PFSK-1 (cell line): ENCODE measurements around the gene ALG9.

Experiments used
- FOXP2 ChIP-seq: optimal IDR thresholded peaks from 2 replicates; pipeline ENCODE3; 2011; ENCODE audit warnings: borderline replicate concordance, control low read depth, inconsistent platforms; ENCODE audit not compliant: insufficient read depth; ENCODE audit errors: extremely low read length, extremely low read depth
- POLR2AphosphoS5 ChIP-seq: IDR thresholded peaks from 2 replicates; pipeline ENCODE4 v1.6.1; 2012; ENCODE audit warnings: low read depth, mild to moderate bottlenecking, control low read depth, low read length, moderate library complexity
- REST ChIP-seq, 2 experiments: IDR thresholded peaks; 2 replicates each; pipeline versions ENCODE4 v1.6.1 to v1.8.0; 2011 to 2012; ENCODE audit warnings: low read depth in 2 of 2, low read length in 2 of 2, control low read depth in 1 of 2, inconsistent platforms in 1 of 2, mild to moderate bottlenecking in 1 of 2, moderate library complexity in 1 of 2; ENCODE audit not compliant: insufficient read depth in 1 of 2
- SIN3A ChIP-seq: IDR thresholded peaks from 2 replicates; pipeline ENCODE4 v1.6.1; 2012; ENCODE audit warnings: mild to moderate bottlenecking, low read length, moderate library complexity, borderline replicate concordance; ENCODE audit not compliant: insufficient read depth
- TAF1 ChIP-seq: IDR thresholded peaks from 2 replicates; pipeline ENCODE4 v1.6.1; 2012; ENCODE audit warnings: low read length, control low read depth, borderline replicate concordance; ENCODE audit not compliant: insufficient read depth

- TF ChIP-seq FOXP2 (no peak), REST (IDR thresholded peaks at IDR 0.05; ENCODE audit: insufficient read depth in 1 of 2, low read depth in 2 of 2, low read length in 2 of 2) (no peak), TAF1 (no peak), POLR2AphosphoS5 (no peak), SIN3A (no peak)
These were observed 62.5 kb downstream of the ALG9 start for GRCh38 chr11:111808834-111809233.
